Endothelial cell of umbilical vein (primary cell): ENCODE measurements around the gene ZFAND6.

Source experiments
- CTCF ChIP-seq, 2 donors: IDR thresholded peaks; 1 replicate in 1 of 2; 2 replicates in 1 of 2; pipeline ENCODE4 v1.5.1; 2011; ENCODE audit warnings: low read length in 2 of 2, mild to moderate bottlenecking in 2 of 2, moderate library complexity in 2 of 2, control low read depth in 1 of 2, inconsistent platforms in 1 of 2, low read depth in 1 of 2; ENCODE audit not compliant: insufficient read depth in 1 of 2; ENCODE audit errors: extremely low read depth in 1 of 2
- EZH2 ChIP-seq: IDR thresholded peaks from 2 replicates; pipeline ENCODE4 v1.6.1; 2012; ENCODE audit warnings: borderline replicate concordance, low read depth, mild to moderate bottlenecking, moderate library complexity, low read length, inconsistent platforms; ENCODE audit not compliant: severe bottlenecking
- MAX ChIP-seq: IDR thresholded peaks from 2 replicates; pipeline ENCODE4 v1.6.1; 2011; ENCODE audit not compliant: insufficient read depth, insufficient read length
- POLR2A ChIP-seq: IDR thresholded peaks from 2 replicates; pipeline ENCODE4 v1.6.1; 2012; ENCODE audit warnings: low read depth, mild to moderate bottlenecking, control low read depth, low read length

GRCh38 chr15:80100247-80100646 lies 40.8 kb downstream of the ZFAND6 start:
- TF ChIP-seq CTCF (IDR thresholded peaks at IDR 0.05; ENCODE audit: extremely low read depth in 1 of 2, insufficient read depth in 1 of 2, low read depth in 1 of 2, low read length in 2 of 2), result no peak
- no peak for TF ChIP-seq EZH2
- TF ChIP-seq POLR2A, result no peak
- TF ChIP-seq MAX, result no peak
